IPS-18c (cell line): Measurements from ENCODE around the gene OR5B21.

ENCODE experiments used
- H3K4me3 ChIP-seq: 2 replicates; pipeline ENCODE4 v1.7.0; 2013; ENCODE audit warnings: low read depth, mild to moderate bottlenecking, low read length, moderate library complexity; ENCODE audit not compliant: insufficient read depth
- H3K9me3 ChIP-seq: one replicate; pipeline ENCODE4 v1.6.1; 2013; ENCODE audit warnings: mild to moderate bottlenecking, low read length, moderate library complexity; ENCODE audit not compliant: control insufficient read depth, insufficient read depth

Gene OR5B21

GRCh38 chr11:58502004-58502403, 5.9 kb downstream of the OR5B21 start:
- H3K9me3 ChIP-seq, result no peaks in the 10 kb centered on the region
- H3K4me3 ChIP-seq, result no peak overlapping the region

DNA sequence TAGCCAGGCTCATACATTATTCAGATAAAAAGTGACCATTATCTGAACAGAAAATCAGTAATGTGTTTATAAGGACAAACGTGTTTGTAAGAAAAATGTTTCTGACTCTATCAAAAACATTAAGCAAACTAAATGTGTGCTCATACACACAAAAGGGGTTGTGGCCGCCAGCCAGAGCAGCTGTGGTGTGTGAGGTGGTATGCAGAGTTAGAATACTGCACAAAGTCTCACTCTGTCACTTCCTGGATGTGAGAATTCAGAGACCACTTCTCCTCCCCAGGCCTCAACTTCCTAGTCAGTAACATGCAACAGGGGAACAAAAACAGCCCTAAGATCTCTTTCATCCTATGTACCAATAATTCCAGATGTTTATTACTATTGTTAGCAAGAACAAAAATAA, 9.4 kb downstream of the OR5B21 start:
- H3K9me3 ChIP-seq, result no peaks in the 10 kb centered on the region
- no peak overlapping the region for H3K4me3 ChIP-seq

DNA sequence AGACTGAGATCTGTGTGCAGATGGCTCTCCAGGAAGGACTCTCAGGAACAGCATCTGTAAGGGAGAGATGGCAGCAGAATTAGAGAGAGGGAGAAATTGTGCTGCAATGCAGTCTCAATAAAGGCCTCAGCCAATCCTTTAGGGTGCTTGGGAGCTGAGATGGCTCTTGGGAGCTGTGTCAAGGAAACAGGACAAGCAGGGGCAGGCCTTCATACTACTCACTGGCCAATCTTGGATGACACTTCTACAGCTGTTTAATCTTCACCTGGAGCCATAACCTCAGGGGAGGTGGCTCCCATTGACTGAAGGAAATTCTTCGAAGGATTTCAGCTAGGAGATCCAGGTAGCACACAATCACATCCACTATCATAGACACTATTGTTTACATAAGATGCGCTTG, 10.0 kb downstream of the OR5B21 start:
- H3K4me3 ChIP-seq, result no peak overlapping the region
- no peaks in the 10 kb centered on the region for H3K9me3 ChIP-seq

GRCh38 chr11:58495906-58496305, 12.0 kb downstream of the OR5B21 start:
- Histone ChIP-seq H3K4me3 (no peak overlapping the region), H3K9me3 (no peaks in the 10 kb centered on the region)

DNA sequence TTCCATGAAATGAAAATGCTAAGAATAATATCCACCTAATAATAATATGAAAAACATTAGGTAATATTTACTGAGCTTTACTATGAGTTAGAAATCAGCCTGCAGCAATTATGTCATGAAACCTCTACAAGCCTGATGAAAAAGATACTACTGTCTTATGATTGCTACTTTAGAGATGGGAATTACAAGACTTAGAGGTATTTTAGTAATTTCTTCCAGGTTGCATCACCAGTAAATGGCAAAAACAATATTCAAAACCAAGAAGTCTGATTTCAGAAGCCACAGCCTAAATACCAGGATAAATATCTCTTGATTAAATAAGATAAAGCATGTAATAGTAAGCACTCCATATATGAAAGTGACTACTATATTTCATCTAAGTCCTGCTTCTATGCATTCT, 13.8 kb downstream of the OR5B21 start:
- Histone ChIP-seq H3K4me3 (no peak overlapping the region), H3K9me3 (no peaks in the 10 kb centered on the region)

DNA sequence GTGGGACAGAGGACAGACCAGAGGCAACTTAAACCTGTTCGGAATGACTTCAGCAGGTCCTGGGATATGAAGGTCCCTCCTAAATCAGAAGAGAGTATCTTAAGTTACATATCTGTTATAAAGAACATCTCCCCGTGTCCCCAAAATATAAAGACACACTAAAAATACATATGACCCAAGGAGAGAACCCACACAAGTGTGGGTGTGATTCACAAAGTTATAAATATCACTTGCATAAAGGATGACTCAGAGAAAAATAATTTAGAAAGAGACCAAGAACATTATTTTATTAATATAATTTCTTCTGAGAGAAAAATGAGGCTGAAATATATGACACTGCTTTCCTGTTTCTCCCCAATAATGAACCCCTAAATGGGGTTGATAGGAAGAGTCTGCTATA, 14.2 kb downstream of the OR5B21 start:
- H3K4me3 ChIP-seq, result no peak overlapping the region

DNA sequence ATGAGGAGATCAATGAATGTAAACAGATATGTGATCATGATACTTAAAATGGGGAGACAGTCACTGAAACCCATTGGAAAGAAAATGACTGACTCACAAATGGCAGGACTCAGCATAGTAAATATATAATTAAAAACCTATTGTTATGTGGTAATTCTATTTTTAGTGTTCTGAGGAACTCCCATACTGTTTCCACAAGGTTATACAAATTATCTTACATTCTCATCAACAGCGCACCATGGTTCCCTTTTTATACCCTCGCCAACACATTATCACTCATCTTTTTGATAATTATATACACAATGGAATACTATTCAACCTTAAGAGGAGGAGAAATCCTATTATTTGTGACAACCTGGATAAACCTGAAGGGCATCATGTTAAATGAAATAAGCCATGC, 17.1 kb downstream of the OR5B21 start:
- no peaks in the 10 kb centered on the region for H3K9me3 ChIP-seq
- no peak overlapping the region for H3K4me3 ChIP-seq

More for the DNA sequence above, 14.2 kb downstream of the OR5B21 start:
- H3K9me3 ChIP-seq, result no peaks in the 10 kb centered on the region

- H3K4me3 ChIP-seq, result no peak overlapping the region
- H3K9me3 ChIP-seq, result no peaks in the 10 kb centered on the region
Measured at GRCh38 chr11:58487170-58487569, 20.7 kb downstream of the OR5B21 start.

DNA sequence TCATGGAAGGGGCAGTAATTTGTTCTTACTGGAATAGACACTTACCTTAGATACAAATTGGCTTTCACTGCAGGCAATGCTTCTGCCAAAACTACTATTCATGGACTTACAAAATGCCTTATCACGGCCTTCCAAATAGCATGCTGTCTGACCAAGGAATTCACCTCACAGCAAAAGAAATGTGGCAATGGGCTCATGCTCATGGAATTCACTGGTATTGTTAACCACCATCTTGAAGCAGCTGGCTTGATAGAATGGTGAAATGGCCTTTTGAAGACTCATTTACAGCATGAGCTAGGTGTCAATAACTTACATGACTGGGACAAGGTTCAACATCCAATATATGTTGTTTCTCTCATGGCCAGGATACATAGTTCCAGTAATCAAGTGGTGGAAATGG, 21.9 kb downstream of the OR5B21 start:
- Histone ChIP-seq H3K4me3 (no peak overlapping the region; the same call in 1 of the 2 replicates), H3K9me3 (no peaks in the 10 kb centered on the region)

DNA sequence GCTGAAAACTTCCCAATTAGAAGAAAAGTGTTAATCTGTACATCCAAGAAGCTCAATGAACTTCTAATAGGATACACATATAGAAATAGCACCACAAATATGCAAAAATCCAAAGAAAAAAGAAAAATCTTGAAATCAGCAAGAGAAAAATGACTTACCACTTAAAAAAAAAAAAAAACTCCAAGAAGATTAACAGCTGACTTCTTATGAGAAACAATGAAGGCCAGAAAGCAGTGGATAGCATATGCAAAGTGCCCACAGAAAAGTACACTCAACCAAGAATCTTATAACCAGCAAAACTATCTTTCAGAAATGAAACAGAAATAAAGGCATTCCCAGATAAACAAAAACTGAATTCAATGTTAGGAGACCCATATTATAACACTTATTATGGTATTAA, 36.0 kb downstream of the OR5B21 start:
- H3K4me3 ChIP-seq, result no peak overlapping the region
- H3K9me3 ChIP-seq, result peaks cover 2% of the 10 kb centered on the region

- Histone ChIP-seq H3K9me3 (peaks cover 6% of the 10 kb centered on the region), H3K4me3 (no peak overlapping the region)
Measured at GRCh38 chr11:58466293-58466692, 41.6 kb downstream of the OR5B21 start.

GRCh38 chr11:58465690-58466089, 42.2 kb downstream of the OR5B21 start:
- no peak overlapping the region for H3K4me3 ChIP-seq
- H3K9me3 ChIP-seq, result peaks cover 6% of the 10 kb centered on the region
